ENCODE data around the gene PAX1.

Gene PAX1

GRCh38 chr20:21705575-21706260 is at the start of gene PAX1:
TSS of gene PAX1 (plus strand) at chr20:21705664. CDS start at chr20:21705713, 49 bp downstream.
- no peak for DNase-seq (ENCODE audit: low spot score)

GRCh38 chr20:21656308-21657067 is 49.0 kb upstream of the PAX1 start:
- no peak for DNase-seq (ENCODE audit: low spot score)

DNA sequence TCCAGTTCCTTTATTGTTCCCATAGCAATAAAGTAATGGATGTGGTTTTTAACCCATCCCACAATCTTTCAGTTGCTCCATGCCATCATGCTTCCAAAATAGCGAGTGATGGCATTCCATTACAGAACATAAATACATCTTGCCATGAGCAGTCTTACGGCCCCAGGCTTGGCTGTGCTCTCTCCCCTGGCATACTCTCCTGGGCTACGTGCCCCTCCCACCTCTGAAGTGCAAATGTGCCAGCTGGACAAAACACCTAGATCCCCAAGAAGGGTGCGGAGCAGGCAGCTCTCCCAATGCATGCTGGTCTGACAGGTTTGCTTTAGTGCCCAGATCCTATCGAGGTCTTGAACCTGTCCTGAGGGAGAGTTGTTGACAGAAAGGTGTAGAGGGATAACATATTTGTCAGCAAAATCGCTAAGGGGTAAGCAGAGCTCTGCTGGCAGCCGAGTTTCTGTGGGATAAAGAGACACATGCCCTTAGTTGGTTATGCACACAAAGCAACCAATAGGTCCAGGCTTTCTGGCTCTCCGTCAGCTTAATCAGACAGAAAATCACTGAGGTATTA is 43.9 kb upstream of the PAX1 start:
- no peak for DNase-seq (ENCODE audit: low spot score)

DNA sequence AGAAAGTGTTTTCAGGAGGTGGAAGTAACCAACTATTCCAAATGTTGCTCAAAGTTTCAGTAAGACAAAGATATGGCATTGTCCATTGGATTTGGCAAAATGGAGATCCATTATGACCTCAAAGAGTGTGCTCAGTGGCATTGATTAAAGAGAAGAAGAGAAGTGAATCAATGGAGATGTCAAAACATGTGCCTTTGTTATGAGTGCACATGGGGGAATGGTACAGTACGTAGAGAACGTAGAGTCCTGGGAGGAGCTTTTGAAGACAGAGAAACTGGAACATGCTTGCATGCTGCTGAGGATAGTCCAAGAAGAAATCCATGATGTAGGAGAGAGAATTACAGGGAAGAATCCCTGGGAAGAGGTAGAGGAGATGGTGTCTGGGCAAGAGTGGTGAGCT is 42.0 kb upstream of the PAX1 start:
- no peak for DNase-seq (ENCODE audit: low spot score)

DNA sequence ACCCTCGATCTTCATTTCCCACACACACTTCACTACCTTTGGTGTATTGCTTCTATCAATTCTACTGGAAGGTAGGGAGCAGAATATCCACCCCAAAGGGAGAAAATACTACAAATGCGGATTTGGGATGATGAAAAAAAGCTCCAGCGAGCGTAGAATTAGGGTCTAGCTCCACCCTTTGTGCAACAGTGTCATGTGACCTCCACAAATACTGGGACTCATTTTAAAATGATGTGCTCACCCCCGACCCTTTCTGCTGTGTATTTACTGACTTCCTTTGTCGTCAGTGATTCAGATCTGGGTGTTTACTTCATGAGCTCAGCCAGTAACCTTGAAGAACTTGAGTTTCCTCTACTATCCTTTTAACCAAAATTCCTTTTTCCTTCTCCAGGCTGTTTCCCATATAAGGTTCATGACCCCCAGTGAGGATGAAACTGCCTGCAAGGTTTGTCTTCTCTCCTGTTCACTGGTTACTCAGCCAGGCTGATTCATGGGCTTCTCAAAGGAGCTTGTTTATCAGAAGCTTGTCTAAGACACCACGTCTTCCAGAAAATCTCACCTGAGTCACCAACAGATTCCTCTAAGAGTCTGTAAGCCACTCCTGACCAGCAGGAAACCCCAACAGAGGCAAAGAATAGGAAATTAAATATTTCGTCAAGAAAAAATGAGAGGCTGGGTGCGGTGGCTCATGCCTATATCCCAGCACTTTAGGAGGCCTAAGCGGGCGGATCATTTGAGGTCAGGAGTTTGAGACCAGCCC is 39.6 kb upstream of the PAX1 start:
- no peak for DNase-seq (ENCODE audit: low spot score)

DNA sequence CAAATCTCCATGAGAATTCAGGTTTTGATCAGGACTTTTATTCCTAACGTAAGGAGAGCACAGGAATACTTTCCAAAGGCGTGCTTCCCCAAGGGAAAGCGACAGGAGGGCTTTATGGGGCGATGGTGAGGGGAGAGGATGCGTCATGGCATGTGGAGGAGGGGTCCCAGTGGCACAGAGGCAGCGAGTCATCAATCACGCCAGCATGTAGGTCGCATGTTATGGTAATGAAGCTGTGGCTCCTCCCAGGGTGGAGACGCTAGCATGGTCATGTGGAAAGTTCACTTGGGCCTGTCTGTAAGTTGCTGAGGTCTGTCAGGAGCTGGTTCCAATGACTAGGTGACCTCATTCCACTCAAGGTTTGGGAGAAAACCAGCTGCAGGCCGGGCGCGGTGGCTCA is 35.3 kb upstream of the PAX1 start:
- no peak for DNase-seq (ENCODE audit: low spot score)

- DNase-seq (ENCODE audit: low spot score) = no peak
These were observed 34.5 kb upstream of the PAX1 start for GRCh38 chr20:21670981-21671380.

- DNase-seq (ENCODE audit: low spot score) = no peak
These were observed 28.2 kb upstream of the PAX1 start for GRCh38 chr20:21677261-21677660.

- DNase-seq (ENCODE audit: low spot score) = no peak
These were observed 27.7 kb upstream of the PAX1 start for GRCh38 chr20:21677781-21678180.

DNA sequence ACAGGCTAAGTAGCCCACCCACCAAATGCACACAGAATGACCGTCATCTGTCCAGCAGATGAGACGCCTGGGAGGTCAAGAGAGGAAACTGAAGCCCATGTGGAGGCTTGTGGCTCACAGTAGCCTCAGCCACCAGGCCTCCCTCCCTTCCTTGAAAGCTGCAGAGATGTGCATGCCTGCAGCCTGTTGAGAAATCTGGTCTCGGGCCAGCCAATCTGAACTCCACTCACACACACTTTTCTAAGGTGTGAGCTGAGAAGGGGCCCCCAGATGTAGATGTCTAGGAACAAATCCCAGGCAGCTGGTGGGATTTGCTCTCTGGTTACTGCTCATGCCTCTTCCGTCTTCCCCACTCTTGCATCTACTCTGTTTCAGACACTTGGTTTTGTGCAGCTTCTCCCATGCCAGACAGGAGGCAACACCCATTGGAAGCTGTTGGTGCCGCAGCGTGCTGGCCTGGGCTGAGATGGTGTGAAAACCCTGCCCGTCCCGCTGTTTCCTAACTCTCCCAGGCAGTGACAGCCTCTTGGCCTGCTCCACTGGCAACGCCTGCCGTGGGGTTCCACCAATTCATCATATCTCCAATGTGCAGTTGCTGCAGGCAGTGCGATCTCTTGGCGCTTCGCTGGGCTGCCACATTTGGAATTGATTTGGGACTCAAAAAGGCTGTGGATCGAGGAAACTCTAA is 24.1 kb upstream of the PAX1 start:
- no peak for DNase-seq (ENCODE audit: low spot score)

- DNase-seq (ENCODE audit: low spot score) = no peak
These were observed 23.5 kb upstream of the PAX1 start for GRCh38 chr20:21681922-21682318.

DNA sequence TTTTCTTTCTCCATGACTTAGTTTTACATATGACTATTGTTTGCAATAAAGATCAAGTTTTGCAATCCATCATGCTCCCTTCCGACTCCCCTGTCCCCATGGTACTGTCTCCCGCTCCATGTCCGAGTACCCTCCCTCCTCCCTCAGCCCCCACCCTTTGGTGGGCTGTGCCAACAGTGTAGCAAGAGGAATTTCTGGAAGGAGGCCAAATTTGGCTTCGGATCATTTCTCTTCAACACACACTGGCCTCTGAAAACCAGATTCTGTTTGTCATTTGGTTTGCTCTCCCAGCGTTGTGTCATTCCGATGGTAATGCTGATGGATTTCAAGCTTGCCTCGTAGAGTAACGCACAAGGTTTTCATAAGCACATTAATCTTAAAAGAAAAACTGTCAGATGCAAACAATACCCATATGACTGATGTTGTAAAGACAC is 22.9 kb upstream of the PAX1 start:
- no peak for DNase-seq (ENCODE audit: low spot score)

DNA sequence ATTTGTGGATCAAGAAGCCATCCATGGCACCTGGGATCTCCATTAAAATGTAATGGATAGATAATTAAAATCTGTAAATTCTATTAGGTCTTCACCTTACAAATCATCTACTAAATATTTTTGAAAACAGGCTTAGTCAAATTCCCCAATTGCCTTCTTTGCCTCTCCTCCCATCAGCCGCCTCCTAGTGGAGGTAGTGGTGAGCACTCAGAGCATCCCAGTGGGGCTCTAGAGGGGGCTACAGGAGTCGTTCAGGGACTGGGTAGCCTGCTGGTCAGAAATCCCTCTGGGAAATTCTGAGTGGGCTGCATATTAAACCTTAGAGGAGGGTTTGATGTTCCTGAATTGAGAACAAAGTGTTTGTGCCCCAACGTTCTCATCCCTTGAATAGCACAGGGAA is 20.8 kb upstream of the PAX1 start:
- no peak for DNase-seq (ENCODE audit: low spot score)

GRCh38 chr20:21685981-21686380 is 19.5 kb upstream of the PAX1 start:
- DNase-seq (ENCODE audit: low spot score) = no peak

GRCh38 chr20:21693322-21693721 is 12.1 kb upstream of the PAX1 start:
- DNase-seq (ENCODE audit: low spot score) = no peak

GRCh38 chr20:21698494-21699215 is 6.8 kb upstream of the PAX1 start:
- DNase-seq (ENCODE audit: low spot score) = no peak

DNA sequence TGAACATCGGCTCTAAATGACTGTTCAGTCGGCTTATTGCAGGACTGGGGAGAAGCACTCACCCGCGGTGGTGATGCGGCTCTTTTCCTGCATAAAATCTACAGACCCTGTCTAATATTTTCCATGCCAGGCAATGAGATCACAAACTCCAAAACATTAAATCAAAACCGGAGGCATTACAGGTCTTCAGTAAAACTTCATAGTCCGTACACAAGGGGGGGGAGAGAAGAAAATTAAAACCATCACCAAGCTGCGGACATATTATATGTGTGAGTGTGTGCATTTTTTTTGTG is 6.3 kb upstream of the PAX1 start:
- no peak for DNase-seq (ENCODE audit: low spot score)

DNA sequence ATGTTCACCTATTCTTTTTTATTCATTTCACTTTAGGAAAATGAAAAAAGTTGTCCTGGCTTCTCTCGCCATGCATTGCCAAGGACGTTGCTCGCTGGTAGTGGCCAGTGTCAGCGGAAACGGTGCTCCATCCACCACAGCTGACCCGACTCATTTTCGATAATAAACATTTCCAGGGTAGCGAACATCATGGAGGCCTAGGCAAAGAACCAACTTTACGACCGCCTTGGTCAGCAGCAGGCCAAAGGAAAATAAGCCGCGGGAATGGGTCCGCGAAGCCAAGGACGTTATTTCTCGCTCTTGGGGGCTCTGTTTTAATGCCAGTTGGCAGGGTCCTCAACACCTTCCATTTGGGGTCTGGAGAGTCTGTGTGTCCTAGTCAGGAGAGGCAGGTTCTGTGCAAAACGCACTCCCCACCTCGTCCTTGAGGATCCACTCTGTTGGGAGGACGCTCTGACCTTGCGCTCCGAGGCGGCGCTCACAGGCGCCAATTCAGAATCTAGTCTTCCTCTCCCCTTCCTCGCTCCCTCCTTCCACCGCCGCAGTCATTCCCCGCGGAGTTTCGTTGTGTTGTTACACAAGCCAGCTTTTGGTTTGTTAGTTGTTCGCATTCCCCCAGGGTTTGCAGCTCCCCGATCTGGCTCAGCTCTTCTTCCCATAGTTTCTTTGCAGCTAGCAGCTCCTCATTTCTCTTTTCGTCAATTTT is 4.1 kb upstream of the PAX1 start:
- DNase-seq (ENCODE audit: low spot score) = no peak

DNA sequence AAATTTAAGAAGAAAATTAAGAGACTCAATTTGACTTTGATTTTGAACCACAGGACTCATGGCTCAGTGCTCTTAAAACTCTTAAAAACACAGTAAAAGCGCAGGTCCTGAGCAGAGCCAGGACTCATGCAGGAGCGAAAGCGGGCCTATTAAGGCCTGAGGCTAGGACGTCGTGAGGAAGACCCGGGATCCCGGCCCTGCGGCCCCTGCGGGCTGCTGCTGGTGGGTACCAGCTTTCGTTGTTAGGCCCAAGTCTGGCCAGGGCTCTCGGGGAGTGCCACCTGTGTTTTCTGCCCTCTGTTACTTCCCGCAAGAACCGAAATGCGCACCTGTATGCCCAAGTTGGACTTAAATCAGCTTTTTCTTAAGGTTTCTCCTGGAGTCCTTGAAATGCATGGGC is 3.4 kb upstream of the PAX1 start:
- DNase-seq (ENCODE audit: low spot score) = no peak

GRCh38 chr20:21702553-21703470 is 2.7 kb upstream of the PAX1 start:
- DNase-seq (ENCODE audit: low spot score) = peak; percentile 55

All from globus pallidus (tissue), 1 donor.